ENCODE measurements around the gene HIPK2.

GRCh38 chr7:139534966-139535651 lies 242.7 kb downstream of the HIPK2 start:
- TF ChIP-seq, protein P1, sequence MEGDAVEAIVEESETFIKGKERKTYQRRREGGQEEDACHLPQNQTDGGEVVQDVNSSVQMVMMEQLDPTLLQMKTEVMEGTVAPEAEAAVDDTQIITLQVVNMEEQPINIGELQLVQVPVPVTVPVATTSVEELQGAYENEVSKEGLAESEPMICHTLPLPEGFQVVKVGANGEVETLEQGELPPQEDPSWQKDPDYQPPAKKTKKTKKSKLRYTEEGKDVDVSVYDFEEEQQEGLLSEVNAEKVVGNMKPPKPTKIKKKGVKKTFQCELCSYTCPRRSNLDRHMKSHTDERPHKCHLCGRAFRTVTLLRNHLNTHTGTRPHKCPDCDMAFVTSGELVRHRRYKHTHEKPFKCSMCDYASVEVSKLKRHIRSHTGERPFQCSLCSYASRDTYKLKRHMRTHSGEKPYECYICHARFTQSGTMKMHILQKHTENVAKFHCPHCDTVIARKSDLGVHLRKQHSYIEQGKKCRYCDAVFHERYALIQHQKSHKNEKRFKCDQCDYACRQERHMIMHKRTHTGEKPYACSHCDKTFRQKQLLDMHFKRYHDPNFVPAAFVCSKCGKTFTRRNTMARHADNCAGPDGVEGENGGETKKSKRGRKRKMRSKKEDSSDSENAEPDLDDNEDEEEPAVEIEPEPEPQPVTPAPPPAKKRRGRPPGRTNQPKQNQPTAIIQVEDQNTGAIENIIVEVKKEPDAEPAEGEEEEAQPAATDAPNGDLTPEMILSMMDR (IDR thresholded peaks at IDR 0.05; ENCODE audit: low read depth, low read length) = no peak
- TF ChIP-seq MYC (IDR thresholded peaks at IDR 0.05; ENCODE audit: low read depth, low read length) (no peak), POLR2A (IDR thresholded peaks at IDR 0.05; ENCODE audit: extremely low read depth, insufficient read length) (no peak), MAX (IDR thresholded peaks at IDR 0.05; ENCODE audit: low read depth, low read length) (no peak)

Measured in NB4 (cell line).